HG02938 (cell line): ENCODE measurements around the gene ASTL.

Experiments
- ATAC-seq: cut with Tn5 transposase; IDR thresholded peaks from one replicate; pipeline ENCODE4 v1.9.1; 2021; ENCODE audit warnings: mild to moderate bottlenecking, moderate library complexity; ENCODE audit not compliant: unreplicated experiment

The ASTL gene

DNA sequence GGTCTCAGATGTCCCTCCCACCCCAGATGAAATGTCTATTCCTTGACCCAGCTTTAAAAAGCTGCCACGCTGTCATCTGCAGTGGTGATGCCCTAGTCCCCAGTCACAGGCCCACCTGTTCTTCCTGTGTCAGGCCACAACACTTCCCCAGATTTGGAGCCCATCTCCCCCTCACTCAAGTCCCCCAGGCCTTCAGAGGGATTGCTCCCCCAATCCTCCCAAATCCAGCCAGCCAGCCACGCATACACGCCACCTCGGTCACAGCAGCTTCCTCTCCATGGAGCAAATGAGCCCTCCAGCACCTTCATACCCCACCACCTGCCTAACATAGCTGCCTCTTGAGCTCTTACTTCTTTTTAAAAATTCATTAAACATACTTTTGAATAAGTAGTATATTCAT, 7.8 kb downstream of the ASTL start:
- ATAC-seq: no peak

DNA sequence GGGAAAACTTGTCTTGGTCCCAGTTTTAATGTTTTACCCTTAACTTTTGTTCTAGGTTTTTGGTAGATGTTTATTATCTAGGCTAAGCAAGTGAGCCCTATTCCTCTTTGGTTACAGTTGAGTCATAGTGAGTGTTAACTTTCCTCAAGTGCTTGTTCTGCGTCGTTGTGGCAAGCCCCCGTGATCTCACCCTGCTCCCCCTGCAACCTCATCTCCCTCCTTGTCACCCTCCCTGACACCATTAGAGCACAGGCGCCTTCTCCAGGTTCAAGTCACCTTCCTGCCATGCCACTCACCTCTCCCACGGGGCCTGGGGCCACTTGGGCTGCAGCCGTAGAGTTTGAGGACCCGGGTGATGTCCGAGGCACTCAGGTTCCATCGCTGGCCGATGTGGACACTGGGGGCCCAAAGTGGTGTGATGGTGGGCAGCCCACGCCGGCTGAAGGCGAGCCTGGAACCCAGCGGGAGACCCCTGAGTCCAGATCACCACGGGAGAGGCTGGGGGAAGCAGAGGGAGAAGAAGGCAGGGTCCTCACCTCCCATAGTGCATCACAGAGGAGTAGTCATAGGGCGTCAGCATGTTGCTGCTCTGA, 8.7 kb downstream of the ASTL start:
- no peak for ATAC-seq

- ATAC-seq: no peak
These were observed 9.8 kb downstream of the ASTL start for GRCh38 chr2:96128456-96128855.

DNA sequence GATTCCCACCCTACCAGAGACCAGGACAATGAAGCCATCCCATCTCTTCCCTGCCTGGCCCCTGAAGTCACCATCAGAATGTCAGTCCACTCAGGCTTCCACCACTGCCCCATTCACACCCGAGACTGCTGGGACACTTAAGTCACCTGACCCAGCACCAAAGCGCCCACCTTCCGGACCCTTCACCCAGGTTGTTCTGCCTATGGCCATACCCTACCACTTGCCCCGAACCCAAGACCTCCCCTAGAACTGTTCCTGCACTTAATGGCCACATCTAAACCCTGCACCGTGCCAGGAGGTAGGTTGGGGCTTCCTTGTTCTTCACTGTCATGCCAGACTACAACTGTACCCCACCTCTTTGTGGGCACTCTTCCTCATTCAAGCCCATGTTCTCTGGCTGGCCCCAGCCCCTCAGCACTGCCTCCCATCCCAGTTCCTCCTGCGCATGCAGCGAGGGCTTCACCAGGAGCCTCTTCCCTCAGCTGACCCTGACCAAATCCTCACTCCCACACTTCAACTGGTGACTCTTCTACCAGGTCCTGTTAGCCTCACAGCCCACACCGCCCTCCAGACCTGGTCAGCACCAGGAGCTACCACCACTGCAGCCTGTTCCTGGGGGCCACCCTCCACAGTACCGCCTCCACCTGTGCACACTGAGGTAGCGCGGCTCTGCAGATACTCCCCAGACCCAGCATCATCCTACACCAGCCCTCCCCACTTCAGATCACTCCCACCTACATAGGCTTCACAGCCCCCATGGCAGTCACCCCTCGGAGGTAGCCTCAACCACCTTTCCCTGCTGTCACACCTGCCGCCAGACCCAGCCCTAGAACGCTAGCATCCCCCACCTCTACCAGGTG, 13.7 kb downstream of the ASTL start:
- no peak for ATAC-seq

- ATAC-seq: no peak
These were observed 14.4 kb downstream of the ASTL start for GRCh38 chr2:96123936-96124335.

- ATAC-seq: no peak
These were observed 15.0 kb downstream of the ASTL start for GRCh38 chr2:96123290-96123689.

GRCh38 chr2:96122391-96122790, 15.9 kb downstream of the ASTL start:
- ATAC-seq: no peak

GRCh38 chr2:96121414-96121813, 16.9 kb downstream of the ASTL start:
- ATAC-seq: no peak

DNA sequence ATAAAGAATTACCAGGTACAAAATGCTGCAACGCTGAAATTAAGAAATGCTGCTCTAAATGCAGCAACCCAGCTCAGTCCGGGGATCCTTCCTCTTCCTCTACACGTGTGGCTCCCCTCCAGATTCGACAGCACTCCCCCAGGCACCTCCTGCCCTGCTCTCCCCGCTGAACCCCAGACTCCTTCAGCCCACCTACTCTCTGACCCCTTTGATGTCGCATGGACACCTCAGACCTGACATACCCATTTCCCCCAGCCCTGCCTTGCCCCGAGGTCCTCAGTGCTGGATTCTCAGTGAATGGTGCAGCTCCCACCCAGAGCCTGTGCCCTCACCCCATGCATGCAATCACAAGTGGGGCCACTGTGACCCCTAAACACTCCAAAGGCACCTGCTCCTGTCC, 17.3 kb downstream of the ASTL start:
- no peak for ATAC-seq

GRCh38 chr2:96120091-96120720, 18.1 kb downstream of the ASTL start:
- ATAC-seq: no peak

DNA sequence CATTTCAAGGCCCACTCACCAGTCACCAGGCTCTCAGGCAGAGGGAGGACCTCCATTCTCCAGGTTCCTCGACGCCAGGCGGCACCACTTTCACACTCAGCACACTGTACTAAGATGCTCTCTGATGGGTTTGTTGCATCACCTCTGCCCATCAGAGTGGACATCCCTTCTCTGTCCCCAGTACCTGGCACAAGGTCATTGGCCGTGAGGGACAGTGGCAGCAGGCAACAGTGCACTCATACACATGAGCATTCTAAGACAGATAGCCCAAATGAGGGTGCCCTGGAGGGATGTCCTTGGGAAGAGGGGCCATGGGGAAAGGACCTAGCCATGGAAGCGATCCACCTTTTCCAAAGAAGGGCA, 18.9 kb downstream of the ASTL start:
- no peak for ATAC-seq

DNA sequence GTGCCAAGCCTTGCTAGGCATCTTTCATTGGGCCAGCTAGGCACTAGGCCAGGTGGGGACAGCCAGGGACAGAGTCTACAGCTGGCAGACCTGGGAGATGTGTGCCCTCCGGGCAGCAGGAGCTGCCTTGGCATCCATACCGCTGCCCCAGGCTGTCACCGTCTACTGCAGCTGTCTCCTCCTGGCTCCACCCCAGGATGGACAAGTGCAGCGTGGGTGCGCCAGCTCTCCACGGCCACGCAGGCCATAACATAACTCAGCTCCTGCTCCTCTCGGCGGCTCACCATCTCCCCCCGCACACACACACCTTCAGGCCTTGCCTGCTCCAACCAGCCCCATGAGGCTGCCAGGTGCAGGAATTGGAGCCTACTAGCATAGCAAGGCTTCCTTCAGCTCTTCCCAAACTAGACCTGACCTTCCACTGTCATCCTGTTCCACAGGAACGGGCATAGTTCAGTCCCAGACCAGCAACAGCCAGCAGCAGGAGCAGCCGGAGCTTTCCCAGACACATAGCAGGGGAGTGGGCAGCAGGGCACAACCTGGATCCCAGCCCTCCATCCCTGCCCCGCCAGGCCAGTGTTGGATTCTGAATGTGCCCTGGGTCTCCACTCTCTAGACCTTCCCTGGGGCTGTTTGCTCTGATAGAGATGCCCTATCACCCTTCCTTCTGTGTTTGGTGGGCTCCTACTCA, 19.5 kb downstream of the ASTL start:
- ATAC-seq: no peak

GRCh38 chr2:96117701-96118588, 20.4 kb downstream of the ASTL start:
- no peak for ATAC-seq

GRCh38 chr2:96116879-96117533, 21.3 kb downstream of the ASTL start:
- peak; percentile 53 for ATAC-seq

- ATAC-seq: peak; percentile 37
These were observed 21.9 kb downstream of the ASTL start, which contains the start of gene ADRA2B for GRCh38 chr2:96116424-96116878. ADRA2B (minus strand) TSS chr2:96116571; CDS start chr2:96116149, 422 bp downstream.

GRCh38 chr2:96115631-96116423, 22.5 kb downstream of the ASTL start:
- ATAC-seq: no peak

GRCh38 chr2:96114903-96115581, 23.3 kb downstream of the ASTL start:
- no peak for ATAC-seq

- ATAC-seq: no peak
These were observed 23.8 kb downstream of the ASTL start for GRCh38 chr2:96114546-96114902.

DNA sequence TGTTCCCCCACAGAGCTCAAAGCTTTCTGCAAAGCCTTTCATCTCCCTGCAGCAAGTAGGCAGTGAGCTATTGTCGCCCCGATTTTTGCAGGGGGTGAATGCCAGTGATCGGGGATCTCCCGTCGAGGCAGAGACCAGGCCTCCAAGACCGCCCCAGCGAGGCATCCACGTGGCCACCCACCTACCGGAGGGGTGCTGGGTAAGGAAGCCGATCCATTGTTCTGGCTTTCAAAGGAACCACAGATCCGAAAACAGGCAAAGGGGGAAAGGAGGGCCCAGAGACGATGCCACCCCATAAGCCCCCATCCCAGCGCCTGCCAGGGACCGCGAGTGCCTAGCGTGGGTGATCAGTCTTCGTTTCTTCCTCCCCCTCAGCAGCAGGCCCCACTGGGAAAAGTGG, 24.4 kb downstream of the ASTL start:
- ATAC-seq: no peak
